HepG2 (cell line): ENCODE measurements around the gene ERO1A.

Experiments
- ATF1 ChIP-seq: IDR thresholded peaks from 2 replicates; pipeline ENCODE4 v1.6.1; 2016; ENCODE audit warnings: mild to moderate bottlenecking, control low read depth
- CBX5 ChIP-seq: sonication (generic); formaldehyde crosslinking; IDR thresholded peaks from 2 replicates; pipeline ENCODE4 v1.4.0; 2020; ENCODE audit warnings: missing genetic modification reagents, borderline replicate concordance
- CEBPB ChIP-seq: IDR thresholded peaks from 2 replicates; pipeline ENCODE4 v1.6.1; 2011; ENCODE audit warnings: low read depth, low read length, improper control_type of control experiment, borderline replicate concordance
- ELF1 ChIP-seq: sonication (generic); formaldehyde crosslinking; IDR thresholded peaks from 2 replicates; pipeline ENCODE4 v1.4.0; 2020; ENCODE audit warnings: missing genetic modification reagents
- IRF2 ChIP-seq: IDR thresholded peaks from 2 replicates; pipeline ENCODE4 v1.6.1; 2018; ENCODE audit warnings: missing genetic modification reagents, missing compliant biosample characterization
- POLR2A ChIP-seq, 2 experiments: IDR thresholded peaks; 2 replicates each; pipeline ENCODE4 v1.6.1; 2011; ENCODE audit warnings: low read depth in 2 of 2, low read length in 2 of 2, mild to moderate bottlenecking in 1 of 2, moderate library complexity in 1 of 2; ENCODE audit not compliant: insufficient read depth in 1 of 2
- POLR2AphosphoS5 ChIP-seq: IDR thresholded peaks from 2 replicates; pipeline ENCODE4 v1.6.1; 2012; ENCODE audit warnings: low read depth, low read length
- ZC3H4 ChIP-seq: sonication (generic); formaldehyde crosslinking; IDR thresholded peaks from 2 replicates; pipeline ENCODE4 v1.4.0; 2020; ENCODE audit warnings: missing genetic modification reagents, borderline replicate concordance
- ZNF33B ChIP-seq: sonication (generic); formaldehyde crosslinking; IDR thresholded peaks from 2 replicates; pipeline ENCODE4 v1.5.1; 2020; ENCODE audit warnings: mild to moderate bottlenecking, missing genetic modification reagents
- TF ChIP-seq, protein P1 (sequence below): sonication (generic); formaldehyde crosslinking; IDR thresholded peaks from 2 replicates; pipeline ENCODE4 v1.5.0; 2020; ENCODE audit warnings: mild to moderate bottlenecking, missing genetic modification reagents, moderate library complexity
- TF ChIP-seq, protein P2 (sequence below): sonication (generic); formaldehyde crosslinking; IDR thresholded peaks from 2 replicates; pipeline ENCODE4 v1.8.0; 2022; ENCODE audit warnings: mild to moderate bottlenecking, missing genetic modification reagents, moderate library complexity
- TF ChIP-seq, protein P3 (sequence below): sonication (generic); formaldehyde crosslinking; IDR thresholded peaks from 2 replicates; pipeline ENCODE4 v1.5.0; 2020; ENCODE audit warnings: mild to moderate bottlenecking, missing genetic modification reagents

DNA sequence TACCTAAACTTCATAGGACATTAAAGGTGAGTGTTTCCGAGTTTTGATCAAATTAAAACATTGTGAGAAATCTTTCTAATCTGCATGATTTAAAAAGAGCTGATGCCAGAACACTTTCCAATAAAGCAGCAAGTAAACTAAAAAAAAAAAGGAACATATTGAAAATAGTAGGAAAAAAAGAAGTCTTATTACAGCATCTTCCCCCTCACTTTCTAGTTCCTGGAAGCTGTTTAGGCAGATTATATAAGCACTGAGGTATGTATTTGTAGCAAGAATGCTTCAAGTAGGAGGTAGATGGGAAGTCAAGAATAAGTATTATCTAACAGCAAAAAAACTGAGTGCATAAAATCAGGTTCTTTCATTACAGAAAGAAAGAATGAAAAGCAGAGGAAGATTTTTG lies 45.8 kb downstream of the ERO1A start:
- no peak for TF ChIP-seq ZC3H4 (CRISPR knock-in tag)
- TF ChIP-seq POLR2AphosphoS5, result no peak
- TF ChIP-seq, protein P1, sequence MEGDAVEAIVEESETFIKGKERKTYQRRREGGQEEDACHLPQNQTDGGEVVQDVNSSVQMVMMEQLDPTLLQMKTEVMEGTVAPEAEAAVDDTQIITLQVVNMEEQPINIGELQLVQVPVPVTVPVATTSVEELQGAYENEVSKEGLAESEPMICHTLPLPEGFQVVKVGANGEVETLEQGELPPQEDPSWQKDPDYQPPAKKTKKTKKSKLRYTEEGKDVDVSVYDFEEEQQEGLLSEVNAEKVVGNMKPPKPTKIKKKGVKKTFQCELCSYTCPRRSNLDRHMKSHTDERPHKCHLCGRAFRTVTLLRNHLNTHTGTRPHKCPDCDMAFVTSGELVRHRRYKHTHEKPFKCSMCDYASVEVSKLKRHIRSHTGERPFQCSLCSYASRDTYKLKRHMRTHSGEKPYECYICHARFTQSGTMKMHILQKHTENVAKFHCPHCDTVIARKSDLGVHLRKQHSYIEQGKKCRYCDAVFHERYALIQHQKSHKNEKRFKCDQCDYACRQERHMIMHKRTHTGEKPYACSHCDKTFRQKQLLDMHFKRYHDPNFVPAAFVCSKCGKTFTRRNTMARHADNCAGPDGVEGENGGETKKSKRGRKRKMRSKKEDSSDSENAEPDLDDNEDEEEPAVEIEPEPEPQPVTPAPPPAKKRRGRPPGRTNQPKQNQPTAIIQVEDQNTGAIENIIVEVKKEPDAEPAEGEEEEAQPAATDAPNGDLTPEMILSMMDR (CRISPR knock-in tag), result no peak
- TF ChIP-seq CBX5 (CRISPR knock-in tag), result no peak
- TF ChIP-seq IRF2 (CRISPR knock-in tag), result no peak
- no peak for TF ChIP-seq CEBPB
- TF ChIP-seq ZNF33B (CRISPR knock-in tag), result no peak
- TF ChIP-seq ATF1 (CRISPR knock-in tag), result no peak
- TF ChIP-seq, protein P2, sequence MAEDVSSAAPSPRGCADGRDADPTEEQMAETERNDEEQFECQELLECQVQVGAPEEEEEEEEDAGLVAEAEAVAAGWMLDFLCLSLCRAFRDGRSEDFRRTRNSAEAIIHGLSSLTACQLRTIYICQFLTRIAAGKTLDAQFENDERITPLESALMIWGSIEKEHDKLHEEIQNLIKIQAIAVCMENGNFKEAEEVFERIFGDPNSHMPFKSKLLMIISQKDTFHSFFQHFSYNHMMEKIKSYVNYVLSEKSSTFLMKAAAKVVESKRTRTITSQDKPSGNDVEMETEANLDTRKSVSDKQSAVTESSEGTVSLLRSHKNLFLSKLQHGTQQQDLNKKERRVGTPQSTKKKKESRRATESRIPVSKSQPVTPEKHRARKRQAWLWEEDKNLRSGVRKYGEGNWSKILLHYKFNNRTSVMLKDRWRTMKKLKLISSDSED, result no peak
- TF ChIP-seq, protein P3, sequence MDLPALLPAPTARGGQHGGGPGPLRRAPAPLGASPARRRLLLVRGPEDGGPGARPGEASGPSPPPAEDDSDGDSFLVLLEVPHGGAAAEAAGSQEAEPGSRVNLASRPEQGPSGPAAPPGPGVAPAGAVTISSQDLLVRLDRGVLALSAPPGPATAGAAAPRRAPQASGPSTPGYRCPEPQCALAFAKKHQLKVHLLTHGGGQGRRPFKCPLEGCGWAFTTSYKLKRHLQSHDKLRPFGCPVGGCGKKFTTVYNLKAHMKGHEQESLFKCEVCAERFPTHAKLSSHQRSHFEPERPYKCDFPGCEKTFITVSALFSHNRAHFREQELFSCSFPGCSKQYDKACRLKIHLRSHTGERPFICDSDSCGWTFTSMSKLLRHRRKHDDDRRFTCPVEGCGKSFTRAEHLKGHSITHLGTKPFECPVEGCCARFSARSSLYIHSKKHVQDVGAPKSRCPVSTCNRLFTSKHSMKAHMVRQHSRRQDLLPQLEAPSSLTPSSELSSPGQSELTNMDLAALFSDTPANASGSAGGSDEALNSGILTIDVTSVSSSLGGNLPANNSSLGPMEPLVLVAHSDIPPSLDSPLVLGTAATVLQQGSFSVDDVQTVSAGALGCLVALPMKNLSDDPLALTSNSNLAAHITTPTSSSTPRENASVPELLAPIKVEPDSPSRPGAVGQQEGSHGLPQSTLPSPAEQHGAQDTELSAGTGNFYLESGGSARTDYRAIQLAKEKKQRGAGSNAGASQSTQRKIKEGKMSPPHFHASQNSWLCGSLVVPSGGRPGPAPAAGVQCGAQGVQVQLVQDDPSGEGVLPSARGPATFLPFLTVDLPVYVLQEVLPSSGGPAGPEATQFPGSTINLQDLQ (CRISPR knock-in tag), result no peak
- TF ChIP-seq ELF1, result no peak
- TF ChIP-seq POLR2A (IDR thresholded peaks at IDR 0.05; ENCODE audit: insufficient read depth in 1 of 2, low read depth in 2 of 2, low read length in 2 of 2), result no peak
